Astrocyte of the cerebellum (primary cell): ENCODE results near the gene HCN2.

Source experiments
- DNase-seq: peaks from one replicate; pipeline ENCODE4 v3.0.0-alpha.2; 2011; ENCODE audit warnings: low read depth
- H3K4me3 ChIP-seq: 2 replicates; pipeline ENCODE4 v1.5.1; 2011; ENCODE audit warnings: mild to moderate bottlenecking, low read depth, low read length, moderate library complexity
- in situ Hi-C: cut with HindIII; loops from 2 replicates; pipeline ENCODE4 v1.10.0; 2017; ENCODE audit warnings: low sequenced_read_pairs
- TF ChIP-seq, protein P1 (sequence below): IDR thresholded peaks from 2 replicates; pipeline ENCODE4 v1.5.1; 2012; ENCODE audit warnings: low read length, low read depth, moderate library complexity, mild to moderate bottlenecking; ENCODE audit errors: missing control alignments

Gene HCN2

DNA sequence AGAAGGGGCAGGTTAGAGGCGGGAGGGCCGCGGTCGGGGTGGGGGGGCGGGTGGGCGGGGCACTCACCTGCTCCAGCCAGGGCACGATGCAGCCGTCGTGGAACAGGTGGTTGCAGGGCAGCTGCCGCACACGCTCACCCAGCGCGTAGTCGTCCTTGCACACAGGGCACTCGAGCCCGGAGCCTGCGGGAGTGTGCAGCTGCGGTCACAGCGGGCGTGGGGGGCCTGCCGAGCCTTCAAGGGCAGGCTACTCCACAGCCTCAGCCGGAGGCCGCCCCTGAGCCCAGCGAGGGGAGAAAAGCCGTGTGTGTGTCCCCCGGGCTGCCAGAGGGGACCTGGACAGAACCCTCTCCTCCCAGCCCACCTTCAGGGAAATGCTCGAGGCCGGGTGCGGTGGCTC is 58.6 kb downstream of the HCN2 start:
- in situ Hi-C loops, result no loop called here
- DNase-seq, result no peak
- no peak overlapping the region for H3K4me3 ChIP-seq
- TF ChIP-seq, protein P1, sequence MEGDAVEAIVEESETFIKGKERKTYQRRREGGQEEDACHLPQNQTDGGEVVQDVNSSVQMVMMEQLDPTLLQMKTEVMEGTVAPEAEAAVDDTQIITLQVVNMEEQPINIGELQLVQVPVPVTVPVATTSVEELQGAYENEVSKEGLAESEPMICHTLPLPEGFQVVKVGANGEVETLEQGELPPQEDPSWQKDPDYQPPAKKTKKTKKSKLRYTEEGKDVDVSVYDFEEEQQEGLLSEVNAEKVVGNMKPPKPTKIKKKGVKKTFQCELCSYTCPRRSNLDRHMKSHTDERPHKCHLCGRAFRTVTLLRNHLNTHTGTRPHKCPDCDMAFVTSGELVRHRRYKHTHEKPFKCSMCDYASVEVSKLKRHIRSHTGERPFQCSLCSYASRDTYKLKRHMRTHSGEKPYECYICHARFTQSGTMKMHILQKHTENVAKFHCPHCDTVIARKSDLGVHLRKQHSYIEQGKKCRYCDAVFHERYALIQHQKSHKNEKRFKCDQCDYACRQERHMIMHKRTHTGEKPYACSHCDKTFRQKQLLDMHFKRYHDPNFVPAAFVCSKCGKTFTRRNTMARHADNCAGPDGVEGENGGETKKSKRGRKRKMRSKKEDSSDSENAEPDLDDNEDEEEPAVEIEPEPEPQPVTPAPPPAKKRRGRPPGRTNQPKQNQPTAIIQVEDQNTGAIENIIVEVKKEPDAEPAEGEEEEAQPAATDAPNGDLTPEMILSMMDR, result no peak

DNA sequence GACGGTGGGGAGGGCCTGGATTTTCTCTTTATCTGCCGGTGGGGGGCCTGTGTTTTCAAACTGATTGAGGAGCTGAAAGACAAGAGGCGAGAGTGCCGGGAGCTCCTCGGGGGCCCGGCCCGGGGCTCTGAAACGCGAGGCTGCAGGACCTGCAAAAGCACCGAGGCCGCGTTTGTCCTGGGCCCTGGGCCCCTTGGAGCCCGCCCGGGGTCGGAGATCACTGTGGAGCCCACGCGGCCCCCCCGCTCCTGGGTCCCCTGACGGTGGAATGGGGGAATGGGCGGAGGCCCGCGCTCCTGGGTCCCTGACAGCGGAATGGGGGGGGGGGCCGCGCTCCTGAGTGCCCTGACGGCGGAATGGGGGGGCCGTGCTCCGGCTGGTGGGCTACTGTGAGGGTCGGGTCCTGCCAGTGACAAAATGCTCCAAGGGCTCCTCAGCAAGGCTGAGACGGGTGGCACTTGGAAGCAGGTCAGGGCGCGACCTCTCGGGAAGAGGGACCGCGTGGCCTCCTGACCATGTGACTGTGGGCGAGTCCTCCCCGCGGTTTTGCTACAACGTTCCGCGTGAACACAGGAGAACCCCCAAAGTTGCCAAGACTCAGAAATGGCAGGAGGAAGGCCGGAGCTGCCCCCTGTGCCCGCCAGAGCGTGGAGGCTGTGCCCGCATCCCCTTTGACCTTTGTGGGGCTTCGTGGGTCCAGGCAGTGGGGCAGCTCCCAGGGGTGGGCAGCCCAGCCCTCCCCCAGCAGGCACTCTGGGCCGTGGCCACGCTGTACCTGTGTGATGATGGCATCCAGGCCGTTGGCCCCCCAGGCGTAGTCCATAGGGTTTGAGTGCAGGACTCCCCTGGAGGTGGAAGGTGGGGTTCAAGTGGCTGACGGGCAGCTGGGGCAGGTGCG is 59.5 kb downstream of the HCN2 start:
- DNase-seq, result no peak
- TF ChIP-seq, protein P1, result no peak
- in situ Hi-C loops, result no loop called here
- H3K4me3 ChIP-seq, result no peak overlapping the region

DNA sequence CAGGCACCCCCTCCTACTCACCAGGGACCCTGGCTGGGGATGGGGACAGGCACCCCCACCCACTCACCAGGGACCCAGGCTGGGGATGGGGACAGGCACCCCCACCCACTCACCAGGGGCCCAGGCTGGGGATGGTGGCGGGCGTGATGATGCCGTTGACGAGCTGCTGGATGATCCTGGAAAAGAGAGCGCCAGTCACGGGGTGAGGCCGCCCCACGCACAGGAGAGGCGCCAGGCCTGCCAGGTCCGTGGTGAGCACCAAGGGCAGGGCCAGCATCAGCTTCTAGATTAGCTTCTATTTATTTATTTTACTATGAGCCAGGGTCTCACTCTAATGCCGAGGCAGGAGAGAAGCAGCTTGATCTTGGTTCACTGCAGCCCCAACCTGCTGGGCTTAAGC is 60.4 kb downstream of the HCN2 start:
- H3K4me3 ChIP-seq, result no peak overlapping the region
- in situ Hi-C loops, result no loop called here

DNA sequence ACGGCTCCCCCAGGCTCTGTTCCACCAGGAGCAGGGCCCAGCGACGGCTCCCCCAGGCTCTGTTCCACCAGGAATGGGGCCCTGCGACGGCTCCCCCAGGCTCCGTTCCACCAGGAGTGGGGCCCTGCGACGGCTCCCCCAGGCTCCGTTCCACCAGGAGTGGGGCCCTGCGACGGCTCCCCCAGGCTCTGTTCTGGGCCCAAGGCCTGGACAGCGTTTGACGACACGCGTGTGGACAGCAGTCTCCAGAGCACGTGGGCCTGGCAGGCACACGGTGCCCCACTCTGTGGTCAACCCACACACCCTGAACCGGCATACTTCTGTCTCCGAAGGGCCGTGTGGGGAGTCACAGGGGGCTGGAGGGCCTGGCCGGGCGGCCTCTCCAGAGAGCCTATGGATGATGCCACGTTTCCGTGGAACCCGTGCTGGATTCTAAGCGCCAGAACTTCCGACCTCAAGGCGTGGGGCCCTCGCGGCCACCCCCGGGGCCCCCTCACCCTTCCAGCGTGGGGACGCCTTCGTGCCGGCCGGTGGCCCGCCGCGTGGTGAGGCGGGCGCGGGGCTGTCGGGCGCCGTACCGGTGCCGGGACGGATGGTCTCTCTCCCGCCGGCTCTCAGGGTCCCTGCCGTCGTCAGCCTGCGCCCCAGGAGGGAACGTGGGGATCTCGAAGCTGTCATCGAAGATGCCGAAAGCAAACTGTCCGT is 61.6 kb downstream of the HCN2 start:
- H3K4me3 ChIP-seq, result no peak overlapping the region
- TF ChIP-seq, protein P1, result no peak
- in situ Hi-C loops, result no loop called here
- DNase-seq, result no peak

More for the DNA sequence above, 60.4 kb downstream of the HCN2 start:
- TF ChIP-seq, protein P1, result no peak
- DNase-seq, result no peak

DNA sequence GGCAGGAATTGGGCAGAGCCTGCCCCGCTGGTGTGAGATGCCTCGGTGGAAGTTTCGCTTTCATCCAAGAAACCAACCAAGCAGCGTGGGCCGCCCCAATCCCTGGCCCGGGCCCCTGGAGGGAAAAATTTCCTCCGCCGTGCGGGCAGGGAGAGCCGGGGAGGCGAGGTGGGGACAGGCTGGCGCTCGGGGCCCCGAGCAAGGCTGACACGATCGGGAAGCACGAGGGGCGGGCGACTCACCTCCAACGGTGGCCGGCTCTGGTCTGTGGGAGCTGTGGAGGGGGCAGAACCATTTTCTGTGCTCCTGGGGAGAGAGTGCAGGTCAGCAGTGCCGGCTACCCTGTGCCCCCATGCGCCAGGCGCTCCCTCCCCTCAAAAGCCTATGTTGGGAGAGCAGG is 62.3 kb downstream of the HCN2 start:
- TF ChIP-seq, protein P1, result no peak
- no peak for DNase-seq
- in situ Hi-C loops, result no loop called here
- no peak overlapping the region for H3K4me3 ChIP-seq

DNA sequence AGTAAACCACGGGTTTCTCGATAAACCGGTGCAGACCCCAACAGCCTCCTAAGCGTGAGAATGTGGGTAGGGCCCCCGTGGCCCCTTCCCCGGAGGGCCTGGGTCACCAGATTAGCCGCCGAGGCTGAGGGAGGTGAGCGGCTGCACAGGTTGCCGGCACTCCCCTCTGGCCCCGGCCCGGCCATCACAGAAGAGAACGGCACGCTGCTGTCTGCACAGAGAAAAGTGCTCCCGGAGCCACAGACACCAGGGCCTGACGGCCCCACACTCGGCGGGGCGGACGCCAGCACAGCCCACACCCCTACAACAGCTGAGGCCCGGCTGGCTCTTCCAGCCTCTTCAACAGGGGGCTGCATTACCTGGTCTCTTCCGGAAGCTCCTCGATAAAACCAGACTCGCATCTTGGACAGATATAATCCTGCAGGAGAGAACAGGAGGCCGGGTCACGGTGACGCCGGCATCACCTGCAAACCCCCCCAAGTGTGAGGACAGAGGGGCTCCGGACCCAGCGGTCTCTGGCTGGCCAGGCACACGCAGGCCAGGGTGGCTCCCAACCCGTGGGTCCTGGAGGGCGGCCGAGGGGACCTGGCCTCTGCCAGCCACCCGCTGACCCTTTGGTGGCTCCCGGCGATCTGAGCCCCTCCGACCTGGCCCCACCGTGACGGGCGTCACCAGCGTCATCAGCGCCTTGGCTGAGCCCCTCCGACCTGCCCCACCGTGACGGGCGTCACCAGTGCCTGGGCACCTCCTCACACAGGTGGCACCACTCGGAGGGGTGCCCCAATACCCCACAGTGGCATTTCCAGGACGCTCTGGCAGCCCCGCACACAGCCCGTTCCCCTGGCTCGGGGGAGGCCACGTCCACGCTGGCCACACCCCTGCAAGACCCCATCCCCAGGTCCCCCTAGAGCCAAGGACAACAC is 63.0 kb downstream of the HCN2 start:
- in situ Hi-C loops, result no loop called here
- no peak overlapping the region for H3K4me3 ChIP-seq
- DNase-seq, result no peak
- TF ChIP-seq, protein P1, result no peak
